GM12873 (cell line): ENCODE data around the gene RRP15.

Experiments
- TF ChIP-seq, protein P1 (sequence below): IDR thresholded peaks from 2 replicates; pipeline ENCODE4 v1.5.1; 2012; ENCODE audit warnings: low read depth, mild to moderate bottlenecking, moderate library complexity, low read length, control low read depth; ENCODE audit not compliant: insufficient read depth; ENCODE audit errors: missing control alignments

RRP15 gene

DNA sequence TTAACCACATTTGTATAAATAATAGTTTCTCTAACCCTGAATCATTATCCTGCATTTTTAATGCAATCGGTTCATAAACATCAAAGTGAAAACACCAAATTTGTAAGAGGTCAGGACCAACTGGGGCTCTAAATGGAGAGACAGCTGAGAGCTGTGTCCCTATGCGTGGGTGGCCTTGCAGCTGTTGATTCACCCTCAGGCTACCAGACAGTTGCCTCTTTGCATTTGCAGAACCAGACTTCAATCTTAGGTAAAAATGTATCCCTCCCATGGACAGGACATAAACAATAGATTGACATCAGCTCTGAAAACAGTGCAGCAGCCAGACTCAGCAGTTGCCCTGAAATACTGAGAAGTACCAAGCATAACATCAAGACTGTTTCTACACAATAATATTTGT, 51.2 kb downstream of the RRP15 start:
- TF ChIP-seq, protein P1, sequence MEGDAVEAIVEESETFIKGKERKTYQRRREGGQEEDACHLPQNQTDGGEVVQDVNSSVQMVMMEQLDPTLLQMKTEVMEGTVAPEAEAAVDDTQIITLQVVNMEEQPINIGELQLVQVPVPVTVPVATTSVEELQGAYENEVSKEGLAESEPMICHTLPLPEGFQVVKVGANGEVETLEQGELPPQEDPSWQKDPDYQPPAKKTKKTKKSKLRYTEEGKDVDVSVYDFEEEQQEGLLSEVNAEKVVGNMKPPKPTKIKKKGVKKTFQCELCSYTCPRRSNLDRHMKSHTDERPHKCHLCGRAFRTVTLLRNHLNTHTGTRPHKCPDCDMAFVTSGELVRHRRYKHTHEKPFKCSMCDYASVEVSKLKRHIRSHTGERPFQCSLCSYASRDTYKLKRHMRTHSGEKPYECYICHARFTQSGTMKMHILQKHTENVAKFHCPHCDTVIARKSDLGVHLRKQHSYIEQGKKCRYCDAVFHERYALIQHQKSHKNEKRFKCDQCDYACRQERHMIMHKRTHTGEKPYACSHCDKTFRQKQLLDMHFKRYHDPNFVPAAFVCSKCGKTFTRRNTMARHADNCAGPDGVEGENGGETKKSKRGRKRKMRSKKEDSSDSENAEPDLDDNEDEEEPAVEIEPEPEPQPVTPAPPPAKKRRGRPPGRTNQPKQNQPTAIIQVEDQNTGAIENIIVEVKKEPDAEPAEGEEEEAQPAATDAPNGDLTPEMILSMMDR: no peak

DNA sequence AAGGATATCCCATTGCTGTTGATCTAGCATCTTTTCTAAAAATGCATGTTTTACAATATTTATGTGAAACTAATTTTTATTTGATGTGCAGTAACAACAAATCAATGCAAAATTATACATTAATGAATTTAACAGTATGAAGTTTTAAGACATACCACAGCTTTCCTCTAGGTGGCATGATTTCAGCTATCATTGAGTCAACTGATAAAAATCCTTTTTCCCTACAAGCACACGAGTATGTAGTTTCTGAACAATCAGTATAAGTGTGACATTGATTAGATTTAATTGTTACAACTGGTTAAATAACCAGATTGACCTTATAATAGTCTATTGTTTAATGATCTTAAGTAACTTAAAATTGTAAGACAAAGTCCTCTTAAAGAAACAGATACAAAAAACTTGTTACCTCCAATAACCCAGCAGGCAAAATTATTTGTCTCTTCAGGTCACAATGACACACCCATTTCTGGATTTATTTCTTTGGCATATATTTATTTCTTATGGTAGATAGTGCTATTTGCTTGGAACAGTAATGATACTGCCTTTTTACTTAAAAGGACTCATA, 54.3 kb downstream of the RRP15 start:
- TF ChIP-seq, protein P1: peak; percentile 61

DNA sequence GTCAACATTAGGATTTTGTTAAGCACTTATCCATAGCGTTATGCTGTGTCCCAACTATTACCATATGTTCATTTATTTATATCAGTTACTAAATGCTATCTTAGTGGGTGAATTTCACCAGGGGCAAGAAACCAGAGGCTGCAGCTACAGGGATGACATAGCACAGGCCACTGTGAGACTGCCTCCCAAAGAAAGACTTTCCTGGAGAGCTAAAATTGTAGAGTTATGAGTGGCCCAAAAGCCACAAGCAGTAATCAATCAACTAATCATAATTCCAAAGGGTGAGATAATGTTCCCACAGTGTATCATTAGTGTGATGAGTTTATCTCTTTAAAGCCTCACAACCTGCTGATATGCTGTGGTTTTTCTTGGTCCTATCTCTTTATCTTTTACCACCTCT, 56.2 kb downstream of the RRP15 start:
- TF ChIP-seq, protein P1: no peak

DNA sequence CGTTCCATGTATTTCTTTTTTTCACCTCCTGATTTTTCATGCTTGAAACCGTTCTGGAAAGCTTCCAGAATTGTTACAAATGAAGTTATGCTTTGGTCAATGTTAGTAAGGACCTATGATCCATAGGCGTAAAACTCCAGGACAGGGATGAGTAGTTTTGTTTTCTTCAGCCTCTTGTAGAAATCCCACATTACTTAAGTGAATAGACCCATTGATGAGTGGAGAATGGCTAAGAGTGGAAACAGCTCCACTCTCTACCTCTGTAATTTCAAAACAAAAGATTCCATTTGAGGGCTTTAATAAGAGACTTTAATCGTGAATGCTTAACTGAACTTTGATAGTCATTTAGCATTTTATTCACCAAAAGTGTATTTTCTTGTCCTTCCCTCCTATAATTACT, 57.0 kb downstream of the RRP15 start:
- TF ChIP-seq, protein P1: no peak

DNA sequence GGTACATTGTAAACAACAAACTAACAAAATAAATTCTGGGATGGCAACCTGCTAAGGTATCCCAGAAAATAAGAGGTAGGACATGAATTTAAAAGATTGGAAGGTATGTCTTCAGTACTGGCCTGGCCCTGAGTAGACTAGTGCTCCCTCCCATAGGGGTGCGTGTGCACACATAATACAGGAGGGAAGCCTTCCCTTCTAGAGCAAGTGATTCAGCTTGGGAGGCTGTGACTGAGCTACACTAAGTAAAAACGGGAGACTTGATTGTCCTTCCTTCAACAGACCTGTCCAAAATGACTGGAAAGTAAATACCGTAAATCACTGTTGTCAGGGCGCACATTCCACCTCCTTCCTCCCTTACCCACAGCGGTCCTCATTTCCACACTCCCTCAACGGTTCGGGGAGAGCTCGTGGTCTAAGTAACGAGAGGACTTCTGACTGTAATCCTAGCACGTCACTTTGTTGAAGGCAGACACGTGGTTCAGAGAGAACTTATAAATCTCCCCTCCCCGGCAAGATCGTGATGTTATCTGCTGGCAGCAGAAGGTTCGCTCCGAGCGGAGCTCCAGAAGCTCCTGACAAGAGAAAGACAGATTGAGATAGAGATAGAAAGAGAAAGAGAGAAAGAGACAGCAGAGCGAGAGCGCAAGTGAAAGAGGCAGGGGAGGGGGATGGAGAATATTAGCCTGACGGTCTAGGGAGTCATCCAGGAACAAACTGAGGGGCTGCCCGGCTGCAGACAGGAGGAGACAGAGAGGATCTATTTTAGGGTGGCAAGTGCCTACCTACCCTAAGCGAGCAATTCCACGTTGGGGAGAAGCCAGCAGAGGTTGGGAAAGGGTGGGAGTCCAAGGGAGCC, 60.0 kb downstream of the RRP15 start, which contains the start of gene TGFB2:
Gene TGFB2 (plus strand): TSS at position 523 of the 859 bp plus-strand sequence. CDS start 1,366 bp downstream, outside the sequence.
- TF ChIP-seq, protein P1: no peak

DNA sequence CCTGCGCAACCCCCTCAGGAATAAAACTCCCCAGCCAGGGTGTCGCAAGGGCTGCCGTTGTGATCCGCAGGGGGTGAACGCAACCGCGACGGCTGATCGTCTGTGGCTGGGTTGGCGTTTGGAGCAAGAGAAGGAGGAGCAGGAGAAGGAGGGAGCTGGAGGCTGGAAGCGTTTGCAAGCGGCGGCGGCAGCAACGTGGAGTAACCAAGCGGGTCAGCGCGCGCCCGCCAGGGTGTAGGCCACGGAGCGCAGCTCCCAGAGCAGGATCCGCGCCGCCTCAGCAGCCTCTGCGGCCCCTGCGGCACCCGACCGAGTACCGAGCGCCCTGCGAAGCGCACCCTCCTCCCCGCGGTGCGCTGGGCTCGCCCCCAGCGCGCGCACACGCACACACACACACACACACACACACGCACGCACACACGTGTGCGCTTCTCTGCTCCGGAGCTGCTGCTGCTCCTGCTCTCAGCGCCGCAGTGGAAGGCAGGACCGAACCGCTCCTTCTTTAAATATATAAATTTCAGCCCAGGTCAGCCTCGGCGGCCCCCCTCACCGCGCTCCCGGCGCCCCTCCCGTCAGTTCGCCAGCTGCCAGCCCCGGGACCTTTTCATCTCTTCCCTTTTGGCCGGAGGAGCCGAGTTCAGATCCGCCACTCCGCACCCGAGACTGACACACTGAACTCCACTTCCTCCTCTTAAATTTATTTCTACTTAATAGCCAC, 60.7 kb downstream of the RRP15 start:
- TF ChIP-seq, protein P1: no peak
